H7 (cell line): Measurements from ENCODE around the gene TRMT44. TPM values are rescaled to one million over a fixed set of nuclear protein-coding genes. Genes with fewer than 3 reads are reported as not detected.

Experiments
- DNase-seq: peaks from one replicate; pipeline ENCODE4 v3.0.0; 2012
- H3K27me3 ChIP-seq: 2 replicates; pipeline ENCODE4 v1.6.0; 2011; ENCODE audit warnings: mild to moderate bottlenecking, low read length; ENCODE audit not compliant: control insufficient read depth, insufficient read depth
- H3K36me3 ChIP-seq: replicated peaks from 2 replicates; pipeline ENCODE4 v1.5.1; 2011; ENCODE audit warnings: low read length; ENCODE audit not compliant: control insufficient read depth, insufficient read depth
- H3K4me3 ChIP-seq: 2 replicates; pipeline ENCODE4 v1.5.1; 2011; ENCODE audit warnings: low read depth, mild to moderate bottlenecking, control low read depth, low read length, moderate library complexity; ENCODE audit not compliant: insufficient read depth
- total RNA-seq: library from RNA; depleted of rRNA; stranded (reverse); fragments of >200 nt; shearing (Covaris generic); gene quantifications from 2 replicates; pipeline ENCODE4 v1.2.3, GENCODE V29; 2014; rRNA removed

The TRMT44 gene
- total RNA-seq, 1 experiment from 2014 or later: 42.2 TPM

- no peak overlapping the region for H3K4me3 ChIP-seq
- H3K27me3 ChIP-seq: no peaks in the 10 kb centered on the region
- no peaks in the 10 kb centered on the region for H3K36me3 ChIP-seq
- no peak for DNase-seq
Observed at GRCh38 chr4:8524595-8525382, 84.2 kb downstream of the TRMT44 start.

- Histone ChIP-seq H3K36me3 (no peaks in the 10 kb centered on the region), H3K27me3 (no peaks in the 10 kb centered on the region), H3K4me3 (no peak overlapping the region)
- no peak for DNase-seq
Observed at GRCh38 chr4:8525383-8526120, 85.0 kb downstream of the TRMT44 start.

Other genes with a start within 250 kb of the TRMT44 start
- 0.59 and 2.2 TPM in 2 replicates for gene SH3TC1, start 241.5 kb upstream of the TRMT44 start, total RNA-seq
- gene HTRA3, start 171.0 kb upstream of the TRMT44 start, total RNA-seq: 3.8 and 4.6 TPM in 2 replicates
- 24.4 and 40.8 TPM in 2 replicates for gene ACOX3, start 54 bp upstream of the TRMT44 start, total RNA-seq
- gene GPR78, start 139.6 kb downstream of the TRMT44 start, total RNA-seq: 1.5 and 1.7 TPM in 2 replicates
- gene CPZ, start 152.0 kb downstream of the TRMT44 start, total RNA-seq: 25.3 and 29.7 TPM in 2 replicates